Lung (tissue), 12 donors: Measurements from ENCODE around the gene SYNM. TPM values are rescaled to one million over a fixed set of nuclear protein-coding genes. Genes with fewer than 3 reads are reported as not detected.

Experiments
- ATAC-seq: fragments of 200-7000 bp; cut with Tn5 transposase; one replicate; pipeline ENCODE4 v1.9.1; 2020; ENCODE audit warnings: moderate number of reproducible peaks; ENCODE audit not compliant: insufficient read depth, low FRiP score
- DNase-seq, 3 donors: peaks; one replicate each; pipeline ENCODE4 v3.0.0-alpha.2; 2013 to 2017
- H3K27ac ChIP-seq, 2 donors: one replicate each; pipeline ENCODE4 v1.5.1; 2013; ENCODE audit warnings: mild to moderate bottlenecking in 2 of 2, moderate library complexity in 2 of 2, control low read depth in 1 of 2, inconsistent platforms in 1 of 2, low read depth in 1 of 2, low read length in 1 of 2
- H3K27me3 ChIP-seq, 3 donors: one replicate each; pipeline ENCODE4 v1.5.1; 2013; ENCODE audit warnings: low read length in 2 of 3; ENCODE audit not compliant: control insufficient read depth in 3 of 3, insufficient read depth in 3 of 3
- H3K36me3 ChIP-seq, 4 donors: one replicate each; pipeline ENCODE4 v1.5.1; 2013; ENCODE audit warnings: low read length in 4 of 4, mild to moderate bottlenecking in 1 of 4, moderate library complexity in 1 of 4; ENCODE audit not compliant: control insufficient read depth in 4 of 4, insufficient read depth in 4 of 4
- H3K4me1 ChIP-seq, 5 donors: one replicate each; pipeline ENCODE4 v1.5.1; 2013; ENCODE audit warnings: low read length in 5 of 5, mild to moderate bottlenecking in 2 of 5, moderate library complexity in 1 of 5; ENCODE audit not compliant: control insufficient read depth in 5 of 5, insufficient read depth in 5 of 5
- H3K4me3 ChIP-seq: one replicate; pipeline ENCODE4 v1.5.1; 2013; ENCODE audit warnings: mild to moderate bottlenecking, control low read depth, moderate library complexity
- H3K9ac ChIP-seq, 2 donors: one replicate each; pipeline ENCODE4 v1.5.1; 2013; ENCODE audit warnings: low read length in 2 of 2, control low read depth in 1 of 2; ENCODE audit not compliant: insufficient read depth in 1 of 2
- H3K9me3 ChIP-seq, 4 donors: one replicate each; pipeline ENCODE4 v1.5.1; 2013; ENCODE audit warnings: low read length in 3 of 4, mild to moderate bottlenecking in 1 of 4, moderate library complexity in 1 of 4; ENCODE audit not compliant: control insufficient read depth in 4 of 4, insufficient read depth in 3 of 4
- WGBS, 2 donors: extraction: QIAGEN DNeasy Blood & Tissue Kit; methylation state at CpG; one replicate each; pipeline ENCODE4 v1.1.7; 2013; 5-methylcytosine and 5-hydroxymethylcytosine counted together
- polyA plus RNA-seq, 2 donors: library from polyadenylated mRNA; stranded (reverse); fragments of 200-250 nt; gene quantifications; one replicate each; pipeline ENCODE4 v1.2.1, GENCODE V29; 2013
- total RNA-seq, 2 donors: library from RNA; depleted of rRNA in 1 of 2; stranded (reverse); fragments of >200 nt in 1 of 2; gene quantifications; one replicate each; pipeline ENCODE4 v1.2.1, GENCODE V29; 2014 to 2021
- TF ChIP-seq, protein P1 (sequence below): IDR thresholded peaks from 2 replicates; pipeline ENCODE4 v1.5.1; 2012; ENCODE audit warnings: mild to moderate bottlenecking; ENCODE audit errors: control extremely low read depth, extremely low read depth
- donor health status: control.
- donor health status: control.
- donor health status: Bipolar disorder and iron deficiency.
- donor health status: healthy.
- donor health status: DM: yes; HTN: yes; CAD: no.

SYNM gene
- total and polyA plus RNA-seq, 4 donors = 5.3 to 21.3 (median 10.9) TPM

DNA sequence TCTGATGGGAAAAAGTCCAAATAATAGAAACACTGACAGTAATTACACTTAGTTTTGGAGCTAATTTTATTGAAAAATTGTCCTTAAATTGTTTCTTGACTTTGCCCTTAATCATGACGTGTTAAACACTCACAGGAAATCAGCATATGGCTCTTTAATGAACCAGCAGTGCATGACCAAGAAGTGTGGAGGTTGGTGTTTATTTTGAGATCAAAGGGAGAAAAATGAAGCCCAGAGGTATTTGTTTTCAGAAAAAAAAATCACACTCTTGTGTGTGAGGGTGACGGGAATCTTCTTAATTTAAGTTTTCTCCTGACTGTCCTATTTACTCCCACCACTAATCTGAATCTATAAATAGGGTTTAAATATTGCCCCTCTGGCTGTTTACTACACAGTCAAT lies 28.8 kb upstream of the SYNM start:
- Histone ChIP-seq H3K36me3 (no peaks in the 10 kb centered on the region), H3K4me1 (peaks cover 0 to 3% (median 0%) of the 10 kb centered on the region in 5 donors), H3K9me3 (no peaks in the 10 kb centered on the region), H3K9ac (no peak overlapping the region), H3K27ac (no peak overlapping the region), H3K27me3 (no peaks in the 10 kb centered on the region), H3K4me3 (no peak overlapping the region)
- 49 to 67% methylated on average over 2 of the region's 2 CpGs for WGBS, 2 donors
- TF ChIP-seq, protein P1, sequence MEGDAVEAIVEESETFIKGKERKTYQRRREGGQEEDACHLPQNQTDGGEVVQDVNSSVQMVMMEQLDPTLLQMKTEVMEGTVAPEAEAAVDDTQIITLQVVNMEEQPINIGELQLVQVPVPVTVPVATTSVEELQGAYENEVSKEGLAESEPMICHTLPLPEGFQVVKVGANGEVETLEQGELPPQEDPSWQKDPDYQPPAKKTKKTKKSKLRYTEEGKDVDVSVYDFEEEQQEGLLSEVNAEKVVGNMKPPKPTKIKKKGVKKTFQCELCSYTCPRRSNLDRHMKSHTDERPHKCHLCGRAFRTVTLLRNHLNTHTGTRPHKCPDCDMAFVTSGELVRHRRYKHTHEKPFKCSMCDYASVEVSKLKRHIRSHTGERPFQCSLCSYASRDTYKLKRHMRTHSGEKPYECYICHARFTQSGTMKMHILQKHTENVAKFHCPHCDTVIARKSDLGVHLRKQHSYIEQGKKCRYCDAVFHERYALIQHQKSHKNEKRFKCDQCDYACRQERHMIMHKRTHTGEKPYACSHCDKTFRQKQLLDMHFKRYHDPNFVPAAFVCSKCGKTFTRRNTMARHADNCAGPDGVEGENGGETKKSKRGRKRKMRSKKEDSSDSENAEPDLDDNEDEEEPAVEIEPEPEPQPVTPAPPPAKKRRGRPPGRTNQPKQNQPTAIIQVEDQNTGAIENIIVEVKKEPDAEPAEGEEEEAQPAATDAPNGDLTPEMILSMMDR = no peak
- no peak for ATAC-seq
- DNase-seq = no peak

DNA sequence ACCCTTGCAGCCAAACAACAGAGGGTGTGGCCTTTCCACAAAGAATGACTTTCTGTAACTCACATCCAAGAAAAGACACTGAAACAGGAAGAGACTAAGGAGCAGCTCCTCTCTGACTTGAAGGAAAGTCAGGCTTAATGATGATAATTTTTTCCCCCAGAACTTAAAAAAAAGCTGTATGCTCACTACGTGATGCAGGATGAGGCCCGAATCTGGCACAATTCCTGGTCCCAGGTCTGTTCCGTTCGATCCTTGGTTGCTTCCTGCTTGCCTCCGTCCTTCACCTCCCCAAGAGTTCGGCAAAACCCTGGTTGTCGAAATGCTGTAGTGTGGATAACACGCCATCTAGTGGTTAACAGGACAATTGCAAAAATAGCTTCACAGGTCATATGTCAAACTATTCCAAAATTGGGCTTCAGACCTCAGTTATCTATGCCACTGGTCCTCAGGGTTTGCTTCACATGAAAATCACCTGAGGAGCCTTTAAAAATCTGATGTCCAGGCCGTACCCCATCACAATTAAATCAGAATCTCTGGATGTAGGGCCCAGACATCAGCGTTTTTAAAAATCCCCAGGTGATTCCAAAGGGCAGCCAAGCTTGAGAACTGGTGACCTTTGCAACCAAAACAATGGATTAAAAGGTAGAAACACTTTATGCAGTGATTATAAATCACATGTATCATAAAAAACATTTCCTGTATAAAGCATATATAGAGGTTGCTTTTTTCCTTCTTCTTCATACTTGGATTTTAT lies 28.1 kb upstream of the SYNM start:
- Histone ChIP-seq H3K36me3 (no peaks in the 10 kb centered on the region), H3K9ac (peak overlapping the region in 1 of 2 donors; percentile 79), H3K27ac (no peak overlapping the region), H3K4me3 (no peak overlapping the region), H3K9me3 (no peaks in the 10 kb centered on the region), H3K27me3 (no peaks in the 10 kb centered on the region), H3K4me1 (peaks cover 0 to 3% (median 0%) of the 10 kb centered on the region in 5 donors)
- WGBS, 2 donors = 9 to 10% methylated on average over 10 of the region's 10 CpGs
- TF ChIP-seq, protein P1 = peak; percentile 93
- peak; percentile 68 to 88 (median 86) for DNase-seq
- ATAC-seq = peak; percentile 93

DNA sequence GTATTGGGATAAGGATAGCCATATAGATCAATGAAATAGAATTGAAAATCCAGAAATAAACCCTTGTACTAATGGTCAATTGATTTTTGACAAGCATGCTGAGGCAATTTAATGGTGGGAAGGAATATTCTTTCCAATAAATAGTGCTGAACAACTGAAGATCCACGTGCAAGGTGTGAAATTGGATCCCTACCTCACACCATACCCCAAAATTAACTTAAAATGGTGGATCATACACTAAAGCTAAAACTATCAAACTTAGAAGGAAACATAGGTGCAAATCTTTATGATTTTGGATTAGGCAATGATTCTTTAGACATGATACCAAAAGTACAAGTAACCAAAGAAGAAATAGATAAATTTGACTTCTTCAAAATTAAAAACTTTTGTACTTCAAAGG lies 22.1 kb upstream of the SYNM start:
- WGBS, 2 donors = 83 to 94% methylated on average over 1 of the region's 1 CpG
- H3K9me3 ChIP-seq = no peaks in the 10 kb centered on the region
- TF ChIP-seq, protein P1 = no peak
- H3K27ac ChIP-seq = no peak overlapping the region
- DNase-seq (no peak), ATAC-seq (no peak)
- no peaks in the 10 kb centered on the region for H3K4me1 ChIP-seq
- no peaks in the 10 kb centered on the region for H3K36me3 ChIP-seq
- H3K9ac ChIP-seq = no peak overlapping the region
- H3K27me3 ChIP-seq = no peaks in the 10 kb centered on the region
- no peak overlapping the region for H3K4me3 ChIP-seq
